Amygdala (tissue), 56 donors: ENCODE data around the gene UMAD1.

Experiments
- DNase-seq, 56 donors: peaks; one replicate each; lab custom pipeline; 2025; lab: John Stamatoyannopoulos, UW

Gene UMAD1

GRCh38 chr7:7867846-7868571 is 227.5 kb downstream of the UMAD1 start:
- DNase-seq = peak in 3 of 56 donors; percentile 3 to 5 (median 3)

- no peak for DNase-seq
These were observed 228.0 kb downstream of the UMAD1 start for GRCh38 chr7:7868572-7868899.

GRCh38 chr7:7869036-7869435 is 228.5 kb downstream of the UMAD1 start:
- no peak for DNase-seq

- DNase-seq = no peak
These were observed 229.1 kb downstream of the UMAD1 start for GRCh38 chr7:7869651-7870050.

GRCh38 chr7:7870555-7870954 is 230.0 kb downstream of the UMAD1 start:
- DNase-seq = no peak

- no peak for DNase-seq
These were observed 235.9 kb downstream of the UMAD1 start for GRCh38 chr7:7876419-7876818.

GRCh38 chr7:7881581-7881980 is 241.0 kb downstream of the UMAD1 start:
- DNase-seq = no peak

- no peak for DNase-seq
These were observed 242.3 kb downstream of the UMAD1 start for GRCh38 chr7:7882888-7883287.

- DNase-seq = no peak
These were observed 242.8 kb downstream of the UMAD1 start for GRCh38 chr7:7883394-7883793.

GRCh38 chr7:7884855-7885254 is 244.3 kb downstream of the UMAD1 start:
- no peak for DNase-seq

- no peak for DNase-seq
These were observed 249.4 kb downstream of the UMAD1 start for GRCh38 chr7:7889791-7890568.

GRCh38 chr7:7895004-7895650 is 254.6 kb downstream of the UMAD1 start:
- DNase-seq = peak in 11 of 56 donors; percentile 0 to 27 (median 9)

GRCh38 chr7:7895754-7896153 is 255.2 kb downstream of the UMAD1 start:
- DNase-seq = no peak

- DNase-seq = no peak
These were observed 257.0 kb downstream of the UMAD1 start for GRCh38 chr7:7897509-7897908.

GRCh38 chr7:7897949-7898515 is 257.5 kb downstream of the UMAD1 start:
- DNase-seq = no peak

- no peak for DNase-seq
These were observed 262.3 kb downstream of the UMAD1 start for GRCh38 chr7:7902845-7903244.

- no peak for DNase-seq
These were observed 266.8 kb downstream of the UMAD1 start for GRCh38 chr7:7907306-7907705.

GRCh38 chr7:7908622-7909145 is 268.1 kb downstream of the UMAD1 start:
- DNase-seq = no peak

- DNase-seq = no peak
These were observed 268.8 kb downstream of the UMAD1 start for GRCh38 chr7:7909376-7909775.

- no peak for DNase-seq
These were observed 271.0 kb downstream of the UMAD1 start for GRCh38 chr7:7911369-7912123.
